ENCODE measurements around the gene SORCS2.
"Not testable (repeated sequence)": the region's sequence is repeated elsewhere in the genome, so short reads cannot be mapped to it uniquely, and the experiment has no call there.

SORCS2 gene

DNA sequence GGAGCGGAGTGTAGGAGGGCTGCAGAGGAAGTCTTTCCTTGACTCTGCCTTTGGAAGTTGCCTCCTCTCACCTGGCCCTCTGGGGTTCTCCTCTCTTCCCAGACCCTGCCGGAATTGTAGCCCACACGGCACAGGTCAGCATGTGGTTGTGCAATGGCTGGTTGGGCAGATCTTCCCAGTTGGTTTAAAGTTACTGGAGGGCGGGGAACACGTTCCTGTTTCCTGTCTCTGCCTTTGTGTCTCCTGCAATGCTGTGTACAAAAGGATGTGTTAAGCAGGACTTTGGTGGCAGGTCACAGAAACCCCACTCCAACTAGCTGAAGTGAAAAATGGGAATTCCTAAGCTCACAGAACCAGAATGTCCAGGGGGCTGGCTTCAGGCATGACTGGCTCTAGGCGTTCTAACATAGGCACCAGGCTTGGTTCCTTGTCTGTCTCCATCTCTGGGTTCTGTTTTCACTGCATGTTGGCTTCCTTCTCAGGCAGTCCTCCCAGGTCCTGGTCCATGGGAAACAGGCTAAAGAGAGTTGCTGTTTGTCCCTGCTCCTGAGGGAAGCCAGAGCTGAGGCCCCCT is 19.9 kb downstream of the SORCS2 start:
- no peak for DNase-seq (ENCODE audit: low read depth, low spot score)
- no peak overlapping the region for H3K4me3 ChIP-seq (ENCODE audit: low read length)

DNA sequence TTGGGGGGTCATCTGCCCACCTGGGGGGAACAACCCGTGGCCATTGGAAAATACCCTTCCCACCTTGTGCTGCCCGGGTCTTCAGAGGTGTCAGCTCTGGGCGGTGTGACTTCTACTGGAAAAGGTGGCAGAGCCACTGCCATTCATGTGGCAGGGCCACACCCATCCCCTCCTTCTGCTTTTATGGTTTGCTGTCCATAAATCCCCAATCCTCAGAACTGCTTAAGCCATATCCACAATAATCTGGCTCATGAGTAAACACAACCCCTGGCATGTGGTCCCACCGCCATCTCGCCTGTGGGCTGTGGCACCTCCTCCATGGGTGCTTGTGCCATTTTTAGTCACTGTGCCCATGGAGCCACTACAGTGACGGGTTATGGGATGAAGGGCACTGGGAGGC is 20.6 kb downstream of the SORCS2 start:
- DNase-seq (ENCODE audit: low read depth, low spot score), result no peak
- H3K4me3 ChIP-seq (ENCODE audit: low read length), result no peak overlapping the region

DNA sequence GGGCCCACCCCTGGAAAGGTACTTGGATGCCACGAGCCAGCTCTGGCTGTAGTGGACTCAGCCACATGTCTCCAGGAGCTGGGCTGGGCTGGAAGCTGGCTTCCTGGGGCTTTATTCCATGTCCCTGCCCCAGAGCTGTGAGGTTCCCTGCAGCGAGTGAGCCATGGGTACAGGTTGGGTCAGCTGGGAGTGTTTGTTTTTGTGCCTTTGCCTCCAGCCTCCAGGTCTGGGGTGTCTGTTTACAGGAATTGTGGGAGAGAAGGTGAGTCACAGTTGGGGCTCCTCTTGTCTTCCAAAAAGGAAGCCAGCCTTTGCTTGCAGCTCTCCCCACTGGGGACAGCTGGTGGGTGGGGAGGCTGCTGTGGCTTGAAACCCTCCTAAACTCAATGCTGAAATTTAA is 21.5 kb downstream of the SORCS2 start:
- no peak overlapping the region for H3K4me3 ChIP-seq (ENCODE audit: low read length)
- DNase-seq (ENCODE audit: low read depth, low spot score), result no peak

DNA sequence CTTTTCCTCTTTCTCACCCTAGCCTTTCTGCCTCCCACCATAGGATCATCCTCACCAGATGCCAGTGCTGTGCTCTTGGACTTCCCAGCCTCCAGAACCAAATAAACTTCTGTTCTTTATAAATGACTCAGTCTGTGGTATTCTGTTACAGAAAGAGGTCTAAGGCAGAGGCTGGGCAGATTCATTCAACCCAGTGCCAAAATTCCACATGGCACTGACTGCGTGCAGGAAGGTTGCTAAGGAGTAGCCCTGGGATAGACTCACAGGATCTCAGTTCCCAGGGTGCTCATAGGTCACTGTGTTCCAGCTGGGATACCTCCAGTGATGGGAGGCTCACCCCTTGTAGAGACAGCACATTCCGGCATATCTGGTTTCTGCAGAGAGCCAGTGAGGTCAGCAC is 22.0 kb downstream of the SORCS2 start:
- DNase-seq (ENCODE audit: low read depth, low spot score), result no peak
- no peak overlapping the region for H3K4me3 ChIP-seq (ENCODE audit: low read length)

DNA sequence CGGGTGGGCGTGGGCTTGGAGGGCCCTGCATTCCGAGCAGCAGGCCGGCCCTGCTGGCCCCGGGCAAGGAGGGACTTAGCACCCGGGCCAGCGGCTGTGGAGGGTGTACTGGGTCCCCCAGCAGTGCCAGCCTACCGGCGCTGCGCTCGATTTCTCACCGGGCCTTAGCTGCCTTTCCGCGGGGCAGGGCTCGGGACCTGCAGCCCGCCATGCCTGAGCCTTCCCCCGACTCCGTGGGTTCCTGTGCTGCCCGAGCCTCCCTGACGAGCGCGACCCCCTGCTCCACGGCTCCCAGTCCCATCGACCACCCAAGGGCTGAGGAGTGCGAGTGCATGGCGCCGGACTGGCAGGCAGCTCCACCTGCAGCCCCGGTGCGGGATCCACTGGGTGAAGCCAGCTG is 22.8 kb downstream of the SORCS2 start:
- not testable (repeated sequence) for H3K4me3 ChIP-seq (ENCODE audit: low read length); DNase-seq (ENCODE audit: low read depth, low spot score)

DNA sequence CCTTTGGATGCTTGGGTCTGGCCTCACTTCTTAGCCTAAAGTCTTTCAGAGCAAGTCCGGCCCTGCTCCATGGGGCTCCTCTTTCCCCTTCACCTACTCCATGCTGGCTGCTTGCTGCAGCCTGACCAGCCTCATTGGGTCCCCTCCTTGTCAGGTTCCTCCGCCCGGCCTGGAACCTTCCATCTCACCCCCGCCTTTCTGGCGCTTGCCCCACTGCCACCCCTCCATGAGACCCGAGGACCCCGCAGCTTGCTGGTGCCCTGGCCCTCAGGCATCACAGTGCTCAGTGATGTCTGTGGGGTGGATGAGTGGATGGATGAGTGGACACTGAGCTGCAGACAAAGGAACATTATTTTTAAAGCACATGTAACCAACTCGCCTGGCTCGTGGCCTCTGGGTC is 24.7 kb downstream of the SORCS2 start:
- H3K4me3 ChIP-seq (ENCODE audit: low read length), result no peak overlapping the region

DNA sequence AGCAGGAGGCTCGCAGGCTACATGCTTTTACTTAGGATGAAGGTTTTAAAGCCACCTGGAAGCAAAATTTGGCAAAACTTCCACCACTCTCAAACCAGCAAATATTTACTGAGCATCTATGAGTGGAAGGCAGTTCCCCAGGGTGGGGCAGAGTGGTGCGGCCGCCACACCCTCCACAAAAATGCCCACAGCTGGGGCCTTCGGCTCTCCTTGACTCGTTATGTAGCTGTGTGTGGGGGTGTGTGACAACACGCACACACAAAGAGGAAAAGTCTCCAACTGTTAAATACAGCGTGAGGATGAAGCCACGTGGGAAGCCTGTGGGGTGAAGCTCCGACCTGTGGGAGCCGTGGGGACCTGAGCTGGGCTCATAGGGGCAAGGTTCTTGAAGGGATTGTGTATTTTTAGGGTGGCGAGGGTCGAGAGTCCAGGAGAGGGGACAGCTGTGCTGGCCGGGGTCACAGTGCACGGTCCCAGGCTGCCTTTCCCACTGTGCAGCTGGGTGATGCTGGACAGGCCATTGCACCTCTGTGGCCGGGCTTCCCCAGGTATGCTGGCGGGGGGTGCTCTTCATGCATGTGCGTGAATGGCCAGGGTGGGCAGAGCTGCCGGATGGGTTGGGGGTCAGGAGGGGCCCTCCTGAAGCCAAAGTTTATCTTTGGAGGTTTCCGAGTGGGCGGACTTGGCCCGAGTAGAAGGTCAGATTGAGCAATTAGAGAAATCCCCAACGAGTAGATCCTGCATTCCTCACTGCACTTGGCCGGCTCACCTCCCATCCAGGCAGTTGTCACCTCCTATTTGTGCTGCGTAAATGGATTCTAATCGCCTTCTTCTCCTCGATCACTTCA is 25.4 kb downstream of the SORCS2 start:
- no peak for DNase-seq (ENCODE audit: low read depth, low spot score)
- H3K4me3 ChIP-seq (ENCODE audit: low read length), result no peak overlapping the region

More for the DNA sequence above, 24.7 kb downstream of the SORCS2 start:
- DNase-seq (ENCODE audit: low read depth, low spot score), result no peak

DNA sequence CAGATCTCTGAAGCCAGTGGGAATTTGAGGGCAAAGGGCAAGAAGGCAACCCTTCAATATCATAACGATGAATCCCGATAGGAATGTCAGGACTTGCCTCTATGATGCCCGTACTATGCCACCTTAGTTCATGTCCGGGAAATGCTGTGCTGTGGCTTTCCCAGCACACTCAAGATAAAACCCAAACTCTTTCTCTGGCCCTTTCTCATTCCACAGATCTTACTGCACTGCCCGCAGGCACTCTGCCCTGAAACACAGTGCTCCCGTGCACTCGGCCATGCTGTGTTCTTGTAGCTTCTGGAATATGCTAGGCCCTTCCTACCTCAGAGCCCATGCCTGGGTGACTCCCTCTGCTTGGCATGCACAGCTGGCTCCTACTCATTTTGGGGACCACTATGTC is 26.3 kb downstream of the SORCS2 start:
- no peak for DNase-seq (ENCODE audit: low read depth, low spot score)
- H3K4me3 ChIP-seq (ENCODE audit: low read length), result no peak overlapping the region

DNA sequence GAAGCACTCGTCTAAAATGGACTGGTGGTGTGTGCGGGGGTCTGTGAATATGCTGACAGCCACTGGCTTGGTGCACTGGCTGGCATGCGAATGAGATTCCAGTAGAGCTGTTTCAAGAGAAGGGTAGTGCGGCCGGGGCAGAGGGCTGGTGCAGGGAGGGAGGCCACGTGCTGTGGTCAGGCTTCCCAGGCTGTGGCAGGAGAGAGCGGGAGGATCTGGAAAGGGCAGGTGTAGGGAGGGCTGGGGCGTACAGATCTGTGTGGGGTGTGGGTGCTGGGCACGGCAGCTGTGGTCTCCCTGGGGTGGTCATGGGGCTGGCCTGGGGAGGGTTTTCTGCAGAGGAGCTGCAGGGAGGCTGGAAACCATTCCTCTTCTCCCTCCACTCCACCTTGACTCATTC is 30.2 kb downstream of the SORCS2 start:
- DNase-seq (ENCODE audit: low read depth, low spot score), result no peak
- H3K4me3 ChIP-seq (ENCODE audit: low read length), result no peak overlapping the region

DNA sequence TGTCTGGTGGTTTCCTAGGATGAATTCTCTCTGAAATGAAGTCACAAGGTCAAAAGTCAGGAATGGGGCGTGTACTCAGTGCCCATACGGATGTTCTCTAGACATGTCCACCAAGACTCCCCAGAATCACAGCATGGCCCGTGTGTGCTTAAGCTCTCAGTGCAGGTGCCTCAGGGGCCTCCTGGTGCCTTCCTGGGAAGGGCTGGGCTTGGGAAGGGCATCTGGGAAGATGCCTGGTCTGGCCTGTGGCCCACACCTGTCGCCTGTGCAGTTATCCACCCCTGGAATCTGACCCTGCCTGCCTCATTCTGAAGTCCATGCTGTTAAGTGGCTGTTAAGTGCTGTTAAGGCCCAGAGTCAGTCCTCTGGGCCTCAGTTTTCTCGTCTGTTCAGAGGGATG is 31.2 kb downstream of the SORCS2 start:
- no peak for DNase-seq (ENCODE audit: low read depth, low spot score)
- no peak overlapping the region for H3K4me3 ChIP-seq (ENCODE audit: low read length)

DNA sequence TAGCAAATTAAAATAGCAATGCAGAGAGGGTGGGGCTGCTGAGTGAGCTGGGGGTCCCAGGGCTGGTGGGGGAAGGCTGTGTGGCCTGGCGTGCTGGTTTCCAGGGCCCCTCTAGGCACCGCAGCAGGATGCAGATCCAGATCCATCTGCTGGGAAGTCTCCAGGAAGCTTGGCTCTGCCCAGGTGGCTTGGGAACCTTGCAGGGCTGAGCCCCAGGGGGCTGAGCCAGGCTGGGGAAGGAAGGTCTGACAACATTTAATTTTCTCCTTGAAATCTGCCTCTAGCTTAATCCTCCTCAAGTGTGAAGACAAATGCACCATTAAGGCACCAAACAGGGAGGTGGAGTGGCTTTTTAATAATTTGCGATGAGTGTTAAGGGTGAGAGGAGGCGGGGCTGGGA is 31.7 kb downstream of the SORCS2 start:
- DNase-seq (ENCODE audit: low read depth, low spot score), result no peak

DNA sequence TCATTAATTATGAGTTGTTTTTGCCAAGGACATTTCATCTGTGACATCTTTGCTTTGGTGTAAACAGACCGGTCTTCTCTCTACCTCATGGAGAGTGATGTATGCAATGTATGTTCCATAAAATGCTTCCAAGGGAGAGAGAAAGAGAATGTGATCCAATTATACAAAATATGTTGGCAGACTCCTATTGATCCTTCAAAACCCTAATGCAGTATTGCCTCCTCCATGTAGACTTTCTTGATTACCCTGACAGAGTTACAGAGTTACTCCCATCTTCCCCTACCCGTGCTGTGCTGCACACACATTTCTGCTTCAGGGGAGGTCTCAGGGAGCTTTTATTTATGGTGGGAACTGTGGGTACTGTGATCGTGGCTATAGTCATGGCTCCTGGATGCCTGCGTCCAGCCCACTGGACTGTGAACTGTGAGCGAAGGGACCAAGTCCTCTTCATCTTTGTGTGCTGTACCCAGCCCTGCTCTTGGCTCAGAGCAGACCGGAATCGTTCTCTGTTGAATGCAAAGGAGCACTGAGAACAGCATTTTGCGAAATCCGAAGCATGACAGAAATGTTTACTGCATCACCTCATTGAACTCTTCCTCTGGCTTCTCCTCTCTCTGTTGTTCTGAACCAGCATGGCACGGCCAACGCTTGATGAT is 32.7 kb downstream of the SORCS2 start:
- no peak for DNase-seq (ENCODE audit: low read depth, low spot score)
- H3K4me3 ChIP-seq (ENCODE audit: low read length), result no peak overlapping the region

More for the DNA sequence above, 31.7 kb downstream of the SORCS2 start:
- no peak overlapping the region for H3K4me3 ChIP-seq (ENCODE audit: low read length)

DNA sequence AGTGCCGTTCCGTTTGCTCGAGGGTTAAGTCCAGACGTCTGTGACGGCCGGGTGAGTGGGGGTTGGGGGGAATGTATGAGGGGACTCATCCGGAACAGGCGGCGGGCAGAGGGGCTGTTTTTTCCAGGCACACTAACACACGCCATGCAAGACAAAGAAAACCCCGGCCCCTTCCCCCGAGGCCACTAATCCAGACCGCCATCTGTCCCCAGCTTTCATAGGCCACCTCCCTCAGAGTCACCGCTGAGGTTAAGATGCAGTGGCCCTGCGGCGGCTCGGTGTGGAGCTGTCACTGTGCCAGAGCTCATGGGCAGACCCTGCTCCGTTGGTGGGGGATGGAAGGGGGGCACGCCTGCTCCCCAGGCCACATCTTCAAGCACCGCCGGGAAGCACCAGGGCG is 34.1 kb downstream of the SORCS2 start:
- H3K4me3 ChIP-seq (ENCODE audit: low read length), result no peak overlapping the region
- DNase-seq (ENCODE audit: low read depth, low spot score), result no peak

DNA sequence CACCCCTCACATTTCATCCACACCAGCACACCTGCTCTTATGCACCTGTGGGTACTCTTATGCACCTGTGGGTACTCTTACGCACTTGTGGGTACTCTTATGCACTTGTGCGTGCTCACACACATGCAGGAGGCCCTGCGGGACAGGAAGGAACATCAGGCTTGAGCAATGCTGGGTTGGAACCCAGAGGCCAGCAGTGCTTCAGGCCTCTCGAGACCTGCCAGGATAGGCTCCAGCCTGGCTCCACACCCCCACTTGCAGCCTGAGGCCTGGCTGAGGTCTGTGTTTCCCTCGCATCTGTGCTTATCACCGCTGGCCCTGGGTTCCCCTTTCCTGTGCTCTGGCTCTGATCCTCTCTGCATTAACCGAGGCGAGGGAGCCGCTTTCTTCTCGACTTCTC is 34.7 kb downstream of the SORCS2 start:
- no peak for DNase-seq (ENCODE audit: low read depth, low spot score)
- no peak overlapping the region for H3K4me3 ChIP-seq (ENCODE audit: low read length)

DNA sequence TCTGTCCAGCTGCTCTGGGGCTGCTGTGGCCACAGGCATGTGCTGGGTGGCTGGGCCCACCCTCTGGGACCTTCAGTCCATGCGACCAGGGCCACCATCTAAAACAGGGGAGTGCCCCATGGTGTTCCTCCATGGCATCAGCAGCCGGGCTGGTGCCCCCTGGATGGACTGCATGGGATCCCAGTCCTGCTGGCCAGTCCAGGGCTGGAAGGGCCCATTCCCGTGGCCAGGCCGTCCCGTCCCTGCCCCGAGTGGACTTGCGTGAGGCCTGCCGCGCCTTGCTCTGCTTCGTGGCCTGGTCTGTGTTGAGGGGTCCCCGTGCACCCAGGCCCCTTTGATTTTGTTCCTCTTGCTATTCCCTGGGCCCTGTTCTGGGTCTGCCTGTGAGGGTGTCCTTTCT is 36.4 kb downstream of the SORCS2 start:
- no peak overlapping the region for H3K4me3 ChIP-seq (ENCODE audit: low read length)
- DNase-seq (ENCODE audit: low read depth, low spot score), result no peak

DNA sequence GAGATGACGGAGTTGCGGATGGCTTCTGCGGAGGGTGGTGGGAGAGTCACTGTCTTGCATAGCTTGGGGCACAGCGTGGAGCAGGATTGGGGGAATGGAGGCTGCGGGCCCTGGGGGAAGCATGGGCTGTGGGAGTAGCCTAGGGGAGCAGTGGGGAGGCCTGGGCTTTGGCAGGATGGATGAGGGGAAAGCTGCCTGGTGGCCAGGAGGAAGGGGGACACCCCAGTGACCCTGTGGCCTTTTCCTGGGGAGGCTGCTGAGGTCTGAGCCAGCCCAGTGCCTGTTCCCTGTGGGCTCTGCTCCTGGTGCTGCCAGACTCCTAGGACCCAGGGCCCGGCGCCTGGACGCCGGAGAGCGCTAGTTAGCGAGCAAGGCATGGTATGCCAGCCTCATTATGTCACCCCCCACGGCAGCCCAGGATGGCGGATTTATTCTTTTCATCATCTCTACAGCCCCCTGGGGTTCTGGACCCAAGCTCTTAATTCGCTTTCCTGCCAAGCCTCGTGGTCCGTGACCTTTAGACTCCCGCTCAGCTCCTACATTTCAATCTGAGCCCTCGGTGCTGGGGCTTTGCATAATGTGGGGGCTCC is 39.8 kb downstream of the SORCS2 start:
- DNase-seq (ENCODE audit: low read depth, low spot score), result no peak
- H3K4me3 ChIP-seq (ENCODE audit: low read length), result no peak overlapping the region

DNA sequence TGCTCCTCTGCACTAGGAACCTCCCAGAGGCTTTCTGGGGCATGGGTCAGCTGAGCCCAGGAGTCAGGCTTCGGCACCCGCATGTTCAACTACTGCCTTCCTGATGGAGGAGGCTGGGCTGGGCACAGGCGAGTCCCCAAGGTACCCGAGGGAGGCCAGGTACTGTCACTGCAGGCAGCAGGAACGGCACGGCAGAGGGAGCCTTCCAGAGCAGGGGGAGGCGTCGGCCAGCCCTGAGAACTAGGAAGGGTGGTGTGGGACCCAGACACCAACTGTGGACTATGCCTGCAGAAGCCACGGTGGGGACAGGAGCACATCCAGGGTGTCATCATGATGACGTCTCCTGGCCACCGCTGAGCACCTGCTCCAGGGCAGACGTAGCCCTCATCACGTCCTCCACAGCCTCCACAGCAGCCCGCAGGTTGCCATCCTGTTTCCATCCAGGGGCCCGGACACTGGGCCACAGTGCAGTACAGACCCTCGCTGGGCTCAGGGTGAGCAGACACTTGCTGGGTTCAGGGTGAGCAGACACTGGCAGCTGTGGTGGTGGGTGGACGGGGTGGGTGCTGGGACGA is 40.8 kb downstream of the SORCS2 start:
- H3K4me3 ChIP-seq (ENCODE audit: low read length), result no peak overlapping the region
- no peak for DNase-seq (ENCODE audit: low read depth, low spot score)

DNA sequence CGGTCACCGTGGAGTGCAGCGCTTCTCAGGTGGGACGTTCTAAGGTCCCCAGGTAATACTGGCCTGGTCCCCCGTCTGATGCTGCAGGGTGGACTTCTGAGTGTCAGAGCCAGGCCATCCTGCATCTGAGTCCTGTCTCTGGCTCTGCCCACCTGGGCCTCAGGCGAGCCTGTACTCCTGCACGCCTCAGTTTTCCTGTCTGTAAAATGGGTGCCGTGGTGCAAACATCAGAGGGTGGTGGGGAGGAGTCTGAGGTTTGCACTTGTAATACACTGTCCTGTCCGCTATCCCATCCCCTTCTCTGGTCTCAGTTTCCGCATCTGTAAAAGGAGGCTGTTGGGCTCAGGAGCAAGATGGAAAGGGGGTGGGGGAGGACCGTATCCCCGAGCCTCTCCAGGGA is 41.3 kb downstream of the SORCS2 start:
- H3K4me3 ChIP-seq (ENCODE audit: low read length), result no peak overlapping the region
- no peak for DNase-seq (ENCODE audit: low read depth, low spot score)

DNA sequence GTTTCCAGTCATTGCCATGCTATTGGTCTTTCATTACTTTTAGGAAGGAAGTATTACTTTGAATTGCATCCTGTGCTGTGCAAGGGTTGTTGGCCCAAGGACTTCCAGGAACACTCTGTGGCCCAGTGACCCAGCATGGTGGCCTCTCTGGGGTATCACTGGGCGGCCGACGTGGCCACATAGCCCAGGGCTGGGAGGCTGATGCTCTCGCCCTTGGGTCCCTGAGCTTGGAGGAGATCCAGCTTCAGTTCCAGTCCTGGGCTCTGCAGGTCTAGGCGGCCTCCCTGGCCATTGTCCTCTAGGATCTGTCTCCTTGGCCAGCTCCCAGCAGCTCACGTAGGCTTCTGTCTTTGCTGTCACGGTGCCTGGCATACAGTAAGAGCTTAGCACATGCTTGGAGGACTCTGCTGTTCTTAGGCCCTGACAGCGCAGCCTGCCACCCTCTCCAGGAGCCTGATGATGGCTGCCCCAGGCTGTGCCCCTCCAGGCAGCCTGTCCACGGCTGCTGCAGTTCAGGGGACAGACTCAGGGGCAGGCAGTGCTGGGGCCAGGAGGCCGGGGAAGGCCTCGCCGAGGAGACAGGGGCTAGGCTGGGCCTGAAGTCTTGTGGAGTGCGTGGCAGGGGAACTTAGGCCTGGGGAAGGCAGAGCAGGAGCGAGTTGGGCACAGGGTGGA is 42.2 kb downstream of the SORCS2 start:
- DNase-seq (ENCODE audit: low read depth, low spot score), result no peak
- H3K4me3 ChIP-seq (ENCODE audit: low read length), result no peak overlapping the region

All from Jurkat, Clone E6-1 (cell line).